IPS-11a (cell line): ENCODE measurements around the gene BCL6B.
"Not testable (repeated sequence)": the region's sequence is repeated elsewhere in the genome, so short reads cannot be mapped to it uniquely, and the experiment has no call there.

Experiments
- H3K4me3 ChIP-seq: one replicate; pipeline ENCODE4 v1.5.1; 2013; ENCODE audit warnings: low read depth, low read length, control low read depth

The BCL6B gene, protein sequence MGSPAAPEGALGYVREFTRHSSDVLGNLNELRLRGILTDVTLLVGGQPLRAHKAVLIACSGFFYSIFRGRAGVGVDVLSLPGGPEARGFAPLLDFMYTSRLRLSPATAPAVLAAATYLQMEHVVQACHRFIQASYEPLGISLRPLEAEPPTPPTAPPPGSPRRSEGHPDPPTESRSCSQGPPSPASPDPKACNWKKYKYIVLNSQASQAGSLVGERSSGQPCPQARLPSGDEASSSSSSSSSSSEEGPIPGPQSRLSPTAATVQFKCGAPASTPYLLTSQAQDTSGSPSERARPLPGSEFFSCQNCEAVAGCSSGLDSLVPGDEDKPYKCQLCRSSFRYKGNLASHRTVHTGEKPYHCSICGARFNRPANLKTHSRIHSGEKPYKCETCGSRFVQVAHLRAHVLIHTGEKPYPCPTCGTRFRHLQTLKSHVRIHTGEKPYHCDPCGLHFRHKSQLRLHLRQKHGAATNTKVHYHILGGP

DNA sequence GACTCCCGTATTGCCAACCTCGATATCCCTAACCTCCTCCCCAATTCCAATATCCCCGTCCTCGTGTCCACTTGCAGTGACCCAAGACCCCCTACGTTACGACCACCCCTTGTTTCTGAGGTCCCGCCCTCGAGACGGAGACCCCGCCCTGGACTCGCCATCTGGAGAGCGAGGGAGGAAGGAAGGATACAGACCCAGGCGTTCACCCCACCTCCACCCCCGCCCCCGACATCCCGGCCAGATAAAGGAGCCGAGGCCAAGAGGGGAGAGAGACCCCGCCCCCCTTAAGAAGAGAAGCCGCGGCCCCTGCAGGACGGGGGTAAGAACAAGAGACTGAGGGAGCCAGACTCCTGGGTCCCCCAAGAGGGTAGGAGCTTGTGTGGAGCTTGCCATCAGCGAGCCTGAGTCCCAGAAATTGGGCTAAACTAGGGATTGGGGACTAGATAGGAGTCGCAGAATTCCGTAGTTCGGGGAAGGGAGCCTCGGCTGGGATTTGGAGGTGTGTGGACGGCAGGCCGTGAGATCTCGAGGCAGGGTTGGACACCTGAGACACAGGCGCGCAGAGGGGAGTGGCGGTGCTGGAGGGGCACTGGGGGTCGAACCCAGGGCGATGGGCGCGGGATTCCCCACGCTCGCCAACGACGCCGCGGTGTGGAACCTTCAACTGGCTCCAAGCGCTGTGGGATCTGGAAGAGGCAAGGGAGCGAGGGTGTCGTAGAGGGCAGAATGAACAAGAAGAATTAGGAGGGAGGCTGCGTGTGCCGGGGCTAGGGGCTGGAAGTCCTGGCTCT is at the start of gene BCL6B:
Gene BCL6B (plus strand): TSS at position 270 of the 791 bp plus-strand sequence. CDS start 622 bp downstream, outside the sequence.
- peak within 1 kb of the TSS; percentile 17 for H3K4me3 ChIP-seq

DNA sequence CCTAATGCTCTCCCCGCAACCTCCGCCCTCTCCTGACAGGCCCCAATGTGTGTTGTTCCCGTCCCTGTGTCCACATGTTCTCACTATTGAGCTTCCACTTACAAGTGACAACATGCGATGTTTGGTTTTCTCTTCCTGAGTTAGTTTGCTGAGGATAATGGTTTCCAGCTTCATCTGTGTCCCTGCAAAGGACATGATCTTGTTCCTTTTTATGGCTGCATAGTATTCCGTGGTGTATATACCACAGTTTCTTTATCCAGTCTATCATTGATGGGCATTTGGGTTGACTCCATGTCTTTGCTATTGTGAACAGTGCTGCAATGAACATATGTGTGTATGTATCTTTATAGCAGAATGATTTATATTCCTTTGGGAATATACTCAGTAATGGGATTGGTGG is 43.4 kb upstream of the BCL6B start:
- not testable (repeated sequence) for H3K4me3 ChIP-seq

DNA sequence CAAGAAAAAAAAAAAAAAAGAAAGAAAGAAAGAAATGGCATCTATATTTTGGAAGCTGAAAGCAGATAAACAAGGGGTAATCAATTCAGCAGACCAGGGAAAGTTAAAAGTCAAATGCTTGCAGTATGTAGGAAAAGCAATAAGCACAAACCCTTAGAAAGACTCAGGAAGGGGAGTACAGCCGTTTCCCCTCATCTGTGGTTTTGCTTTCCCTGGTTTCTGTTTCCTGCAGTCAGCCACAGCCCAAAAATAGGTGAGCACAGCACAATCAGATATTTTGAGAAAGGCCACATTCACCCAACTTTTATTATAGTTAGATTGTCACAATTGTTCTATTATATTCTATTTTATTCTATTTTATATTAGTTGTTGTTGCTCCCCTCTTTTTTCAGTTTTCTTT is 41.4 kb upstream of the BCL6B start:
- no peak overlapping the region for H3K4me3 ChIP-seq

DNA sequence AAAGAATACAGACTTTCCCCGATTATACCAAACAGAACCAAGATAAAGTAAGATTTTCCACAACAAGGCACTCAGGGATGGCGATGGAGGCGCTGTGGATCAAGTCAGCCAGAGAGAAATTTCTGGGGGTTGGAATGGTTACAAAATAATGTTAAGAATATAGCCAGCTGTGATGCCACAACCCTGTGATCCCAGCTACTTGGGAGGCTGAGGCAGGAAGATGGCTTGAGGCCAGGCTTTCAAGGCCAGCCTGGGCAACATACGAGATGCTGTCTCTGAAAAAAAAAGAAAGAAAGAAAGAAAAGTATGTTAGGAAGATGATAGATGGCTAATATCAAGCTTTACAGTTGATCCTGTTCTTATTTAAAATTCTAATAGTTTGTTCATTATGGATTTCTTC is 37.6 kb upstream of the BCL6B start:
- no peak overlapping the region for H3K4me3 ChIP-seq

DNA sequence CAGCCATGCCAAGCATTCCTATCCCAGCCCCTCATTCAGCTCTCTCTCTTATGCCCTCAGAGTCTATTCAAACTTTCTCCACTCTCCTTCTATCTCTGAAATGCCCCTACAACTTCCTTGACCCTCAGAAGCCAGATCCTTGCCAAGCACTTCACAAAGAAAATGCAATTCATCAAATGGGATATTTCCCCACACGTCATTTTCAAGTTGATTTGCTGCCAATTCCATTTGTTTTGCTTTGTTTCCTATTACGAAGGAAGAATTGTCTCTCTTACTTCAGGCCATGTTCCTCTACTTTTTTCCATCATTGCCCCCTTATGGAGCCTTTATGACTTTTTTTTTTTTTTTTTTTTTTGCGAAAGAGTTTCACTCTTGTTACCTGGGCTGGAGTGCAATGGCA is 36.2 kb upstream of the BCL6B start:
- H3K4me3 ChIP-seq: no peak overlapping the region

DNA sequence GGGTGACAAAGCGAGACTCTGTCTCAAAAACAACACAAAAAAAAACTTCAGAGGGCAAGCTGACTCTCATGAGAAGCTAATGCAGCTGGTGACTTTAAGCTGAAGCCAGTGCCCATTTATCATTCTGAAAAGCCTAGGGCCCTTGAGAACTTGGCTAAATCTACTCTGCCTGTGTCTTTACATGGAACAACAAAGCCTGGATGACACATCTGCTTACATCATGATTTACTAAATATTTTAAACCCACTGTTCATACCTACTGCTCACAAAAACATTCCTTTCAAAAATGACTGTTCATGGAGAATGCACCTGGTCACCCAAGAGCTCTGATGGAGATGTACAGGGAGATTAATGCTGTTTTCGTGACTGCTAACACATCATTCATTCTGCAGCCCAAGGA is 33.1 kb upstream of the BCL6B start:
- no peak overlapping the region for H3K4me3 ChIP-seq

DNA sequence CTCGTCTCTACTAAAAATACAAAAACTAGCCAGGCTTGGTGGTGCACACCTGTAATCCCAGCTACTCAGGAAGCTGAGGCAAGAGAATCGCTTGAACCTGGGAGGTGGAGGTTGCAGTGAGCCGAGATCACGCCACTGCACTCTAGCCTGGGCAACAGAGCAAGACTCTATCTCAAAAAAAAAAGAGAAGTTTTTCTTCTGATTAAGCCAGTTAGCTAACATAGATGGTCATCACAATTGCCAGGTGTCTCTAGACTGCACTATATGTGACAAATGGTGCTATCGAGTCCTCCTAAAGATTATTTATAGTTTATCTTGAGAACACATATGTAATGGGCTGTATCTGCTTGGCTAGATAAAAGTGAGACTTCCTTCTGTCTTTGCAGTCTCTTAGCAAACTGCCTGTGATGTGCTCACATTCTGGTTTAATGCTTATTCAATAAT is 29.2 kb upstream of the BCL6B start:
- H3K4me3 ChIP-seq: not testable (repeated sequence)

DNA sequence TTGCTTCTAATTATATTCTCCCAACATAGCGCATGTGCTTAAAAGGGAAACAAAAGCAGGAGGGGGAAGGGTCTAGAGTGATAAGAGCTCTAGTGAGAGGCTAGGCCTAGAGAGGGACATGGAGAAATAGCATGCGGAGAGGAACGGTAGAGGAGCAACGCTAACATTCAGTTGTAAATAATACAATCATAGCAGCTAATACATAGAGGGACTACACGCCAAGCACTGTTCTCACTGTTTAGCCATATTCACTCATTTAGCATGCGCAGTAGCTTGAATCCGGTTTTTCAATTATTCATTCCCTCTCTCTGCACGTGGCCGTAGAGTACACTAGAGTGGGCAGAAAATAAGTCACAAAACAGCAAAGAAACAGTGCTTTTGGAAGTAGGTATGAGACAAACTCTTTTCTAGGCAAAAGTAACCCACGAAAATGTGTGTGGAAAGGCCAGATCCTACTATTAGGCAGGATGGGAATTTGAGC is 28.7 kb upstream of the BCL6B start:
- no peak overlapping the region for H3K4me3 ChIP-seq

DNA sequence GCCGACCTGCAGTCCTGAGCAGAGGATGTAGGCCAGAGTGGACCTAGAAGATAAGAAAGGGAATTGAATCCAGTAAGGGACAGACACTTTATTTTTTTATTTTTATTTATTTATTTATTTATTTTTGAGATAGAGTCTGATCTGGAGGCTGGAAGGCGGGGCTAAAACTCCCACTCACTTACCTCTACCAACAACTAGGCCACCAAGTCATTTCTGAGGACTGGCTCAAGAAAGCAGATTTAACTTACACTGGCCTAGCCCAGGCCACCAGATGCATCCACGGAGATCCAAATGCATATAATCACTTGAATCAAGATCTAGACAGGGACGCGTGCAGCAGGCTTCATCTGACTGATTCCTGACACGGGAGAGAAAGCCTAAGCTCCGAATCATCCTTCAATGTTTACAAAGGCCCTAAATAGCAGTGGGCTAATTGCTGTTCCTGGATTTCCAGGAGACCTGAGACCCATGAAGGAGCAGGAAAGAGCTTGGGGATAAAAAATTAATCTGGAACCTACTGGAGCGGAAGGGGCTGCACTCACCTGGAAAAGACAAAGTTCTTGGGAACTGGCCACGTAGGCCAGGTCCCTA is 28.1 kb upstream of the BCL6B start:
- no peak overlapping the region for H3K4me3 ChIP-seq

DNA sequence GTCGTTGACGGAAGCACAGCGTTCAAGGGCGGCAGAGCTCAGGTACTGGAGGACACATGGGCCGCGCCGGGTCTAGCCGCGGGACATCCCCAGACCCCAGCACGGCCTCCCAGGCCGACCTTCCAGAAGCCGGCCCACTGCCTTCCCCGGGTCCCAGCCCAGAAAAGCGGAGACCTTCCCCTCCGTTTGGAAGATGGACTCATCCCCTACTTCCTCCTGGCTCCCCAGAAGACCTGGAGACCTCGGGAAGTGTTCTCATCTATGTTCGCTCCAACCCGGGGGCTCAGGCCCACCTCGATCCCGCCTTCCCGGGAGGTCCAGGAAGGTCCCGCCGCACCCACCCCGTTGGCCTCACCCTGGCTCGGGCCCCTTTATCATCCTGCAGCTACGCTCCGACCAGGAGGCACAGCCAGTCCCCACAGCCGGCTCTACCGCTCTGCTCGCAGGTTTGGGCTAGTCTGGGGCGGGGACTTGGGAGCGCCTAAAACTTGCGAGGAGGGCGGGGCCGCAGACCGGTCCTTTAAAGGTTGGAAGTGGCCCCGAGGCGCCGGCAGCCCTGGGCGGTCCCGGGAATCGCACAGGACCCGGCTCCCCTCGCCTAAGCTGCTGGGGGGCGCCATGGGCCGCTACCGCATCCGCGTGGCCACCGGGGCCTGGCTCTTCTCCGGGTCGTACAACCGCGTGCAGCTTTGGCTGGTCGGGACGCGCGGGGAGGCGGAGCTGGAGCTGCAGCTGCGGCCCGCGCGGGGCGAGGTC is 27.2 kb upstream of the BCL6B start, which contains the start of gene ALOX12:
Gene ALOX12 (plus strand): TSS at position 550 of the 756 bp plus-strand sequence. CDS start 69 bp downstream, at position 619.
- H3K4me3 ChIP-seq: peak within 1 kb of the TSS; percentile 31

DNA sequence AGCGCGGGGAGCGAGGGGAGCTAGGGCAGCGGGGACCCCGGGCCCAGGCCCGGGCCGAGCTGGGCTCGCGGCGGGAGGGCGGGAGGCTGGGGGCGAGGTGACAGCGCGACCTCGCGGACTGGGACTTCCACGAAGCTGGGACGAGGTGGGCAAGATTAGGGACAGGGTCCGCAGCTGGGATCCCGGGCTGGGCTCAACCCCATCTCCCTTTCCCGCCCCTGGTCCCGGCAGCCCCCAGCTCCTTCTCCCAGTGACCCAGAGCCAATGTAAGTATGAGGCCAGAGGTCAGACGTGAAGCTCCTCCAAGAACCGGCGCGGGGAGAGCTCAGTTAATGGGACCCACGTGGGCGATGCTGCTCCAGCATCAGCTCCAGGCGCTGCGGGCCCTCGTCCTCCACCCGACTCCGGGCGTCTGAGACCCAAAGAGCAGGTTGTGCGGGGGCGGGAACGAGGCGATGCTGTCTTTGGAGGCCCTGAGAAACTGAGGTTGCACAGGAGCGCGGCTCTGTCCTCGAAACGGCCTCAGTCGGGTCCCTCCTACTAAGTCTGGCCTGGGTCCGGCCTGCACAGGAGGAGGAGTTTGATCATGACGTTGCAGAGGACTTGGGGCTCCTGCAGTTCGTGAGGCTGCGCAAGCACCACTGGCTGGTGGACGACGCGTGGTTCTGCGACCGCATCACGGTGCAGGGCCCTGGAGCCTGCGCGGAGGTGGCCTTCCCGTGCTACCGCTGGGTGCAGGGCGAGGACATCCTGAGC is 26.4 kb upstream of the BCL6B start:
- H3K4me3 ChIP-seq: peak overlapping the region; percentile 31

DNA sequence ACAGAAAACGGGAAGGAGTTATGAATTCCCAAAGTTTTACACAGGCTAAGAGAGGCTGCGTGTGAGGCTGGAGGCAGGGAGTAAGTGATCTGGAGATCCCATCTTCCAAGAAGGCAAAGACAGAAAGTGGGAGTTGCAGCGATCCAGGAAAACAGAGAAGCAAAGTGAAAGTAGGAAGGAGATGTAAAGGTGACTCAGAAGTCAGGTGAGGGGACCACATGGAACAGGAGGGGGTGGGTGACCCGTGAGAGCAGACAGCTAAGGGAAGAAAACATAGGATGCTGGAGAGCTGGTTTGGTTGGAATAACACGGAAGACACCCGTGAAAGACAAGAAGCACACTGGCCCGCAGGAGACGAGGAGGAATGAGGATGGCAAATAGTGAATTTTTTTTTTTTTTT is 25.7 kb upstream of the BCL6B start:
- H3K4me3 ChIP-seq: no peak overlapping the region

DNA sequence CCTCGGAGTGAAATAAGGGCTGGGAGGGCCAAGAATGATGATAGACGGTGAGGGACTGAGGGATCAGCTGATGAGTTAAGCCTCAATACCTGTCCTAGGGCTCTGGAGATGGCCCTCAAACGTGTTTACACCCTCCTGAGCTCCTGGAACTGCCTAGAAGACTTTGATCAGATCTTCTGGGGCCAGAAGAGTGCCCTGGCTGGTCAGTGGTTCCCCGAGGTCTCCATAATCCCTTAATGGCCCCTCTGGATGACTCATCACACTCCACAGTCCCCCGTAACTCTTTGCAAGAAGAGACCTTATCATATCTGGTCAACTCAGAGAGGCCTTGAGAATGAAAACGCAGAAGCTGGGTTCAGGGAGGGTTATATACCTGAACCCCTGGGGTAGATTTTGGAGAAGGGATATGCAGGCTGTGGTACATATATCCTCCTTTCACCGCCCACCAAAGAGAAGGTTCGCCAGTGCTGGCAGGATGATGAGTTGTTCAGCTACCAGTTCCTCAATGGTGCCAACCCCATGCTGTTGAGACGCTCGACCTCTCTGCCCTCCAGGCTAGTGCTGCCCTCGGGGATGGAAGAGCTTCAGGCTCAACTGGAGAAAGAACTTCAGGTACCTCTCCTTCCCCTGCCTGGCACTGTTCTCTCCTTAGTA is 23.9 kb upstream of the BCL6B start:
- no peak overlapping the region for H3K4me3 ChIP-seq

DNA sequence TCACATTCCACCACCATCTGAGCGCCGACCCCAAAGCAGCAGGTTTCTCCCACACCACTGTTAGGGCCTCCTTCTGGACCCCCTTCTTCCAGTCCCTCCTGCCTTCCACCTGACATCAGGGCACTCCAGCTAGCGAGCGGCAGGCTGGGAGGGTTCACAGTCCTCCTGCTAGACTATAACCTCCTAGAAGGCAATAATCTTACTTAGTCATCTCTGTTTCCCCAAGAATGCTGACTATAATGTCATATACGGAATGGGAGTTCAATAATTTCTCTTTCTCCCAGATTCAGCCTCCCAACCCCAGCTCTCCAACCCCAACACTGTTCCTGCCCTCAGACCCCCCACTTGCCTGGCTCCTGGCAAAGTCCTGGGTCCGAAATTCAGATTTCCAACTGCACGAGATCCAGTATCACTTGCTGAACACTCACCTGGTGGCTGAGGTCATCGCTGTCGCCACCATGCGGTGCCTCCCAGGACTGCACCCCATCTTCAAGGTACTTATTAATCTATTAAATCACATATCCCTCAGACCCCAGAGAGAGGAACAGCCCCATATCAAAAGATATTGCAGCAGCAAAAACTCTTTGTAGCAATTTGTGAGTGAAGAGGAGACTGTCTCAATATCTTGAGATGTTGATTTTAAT is 21.4 kb upstream of the BCL6B start:
- H3K4me3 ChIP-seq: no peak overlapping the region

DNA sequence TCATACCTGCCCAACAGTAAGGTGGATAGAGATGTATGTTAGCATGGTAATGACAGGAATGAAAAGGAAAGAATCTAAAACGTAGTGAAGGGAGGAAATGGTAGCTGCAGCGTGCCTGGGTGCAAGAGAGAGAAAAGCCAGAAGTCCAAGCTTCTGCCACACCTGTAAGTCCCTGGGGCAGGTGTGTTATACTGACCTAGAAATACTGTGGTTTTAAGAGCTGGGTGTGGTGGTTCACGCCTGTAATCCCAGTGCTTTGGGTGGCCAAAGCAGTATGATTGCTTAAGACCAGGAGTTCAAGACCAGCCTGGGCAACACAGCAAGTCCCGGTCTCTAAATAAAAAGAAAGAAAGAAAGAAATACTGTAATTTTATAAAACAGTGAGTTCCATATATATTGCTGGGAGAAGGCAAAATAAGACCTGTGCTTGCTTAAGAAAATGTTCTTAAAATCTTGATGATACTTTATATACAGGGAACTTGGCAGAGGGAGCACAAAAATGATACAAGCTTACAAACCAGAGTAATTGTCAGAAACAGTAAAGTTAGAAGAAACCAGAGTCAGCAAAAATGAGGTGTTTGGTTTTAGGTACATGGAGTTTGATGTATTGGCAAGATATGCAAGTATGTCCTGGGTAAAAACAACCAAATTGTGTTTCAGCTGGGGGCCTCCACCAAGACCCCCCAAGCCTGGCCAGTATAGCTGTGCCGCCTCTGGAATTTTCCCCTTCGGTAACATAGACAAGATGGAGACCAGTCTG is 20.4 kb upstream of the BCL6B start:
- no peak overlapping the region for H3K4me3 ChIP-seq

DNA sequence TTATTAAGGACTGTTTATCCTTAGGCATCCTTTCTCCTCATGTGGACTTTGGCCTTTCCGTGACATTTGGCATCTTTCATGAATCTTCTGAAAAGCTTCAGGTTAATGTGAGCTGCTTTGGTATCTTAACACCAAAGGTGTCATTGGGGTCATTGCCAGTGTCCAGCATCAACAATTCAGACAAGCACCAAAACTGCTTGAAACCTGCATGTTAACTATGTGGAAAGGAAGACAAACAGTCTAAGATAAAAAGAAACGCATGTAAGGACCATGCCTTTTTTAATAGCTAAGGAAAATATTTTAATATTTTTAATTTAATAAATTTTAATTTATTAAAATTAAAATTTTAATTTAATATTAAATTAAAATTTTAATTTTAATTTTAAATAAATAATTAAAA is 19.1 kb upstream of the BCL6B start:
- no peak overlapping the region for H3K4me3 ChIP-seq

DNA sequence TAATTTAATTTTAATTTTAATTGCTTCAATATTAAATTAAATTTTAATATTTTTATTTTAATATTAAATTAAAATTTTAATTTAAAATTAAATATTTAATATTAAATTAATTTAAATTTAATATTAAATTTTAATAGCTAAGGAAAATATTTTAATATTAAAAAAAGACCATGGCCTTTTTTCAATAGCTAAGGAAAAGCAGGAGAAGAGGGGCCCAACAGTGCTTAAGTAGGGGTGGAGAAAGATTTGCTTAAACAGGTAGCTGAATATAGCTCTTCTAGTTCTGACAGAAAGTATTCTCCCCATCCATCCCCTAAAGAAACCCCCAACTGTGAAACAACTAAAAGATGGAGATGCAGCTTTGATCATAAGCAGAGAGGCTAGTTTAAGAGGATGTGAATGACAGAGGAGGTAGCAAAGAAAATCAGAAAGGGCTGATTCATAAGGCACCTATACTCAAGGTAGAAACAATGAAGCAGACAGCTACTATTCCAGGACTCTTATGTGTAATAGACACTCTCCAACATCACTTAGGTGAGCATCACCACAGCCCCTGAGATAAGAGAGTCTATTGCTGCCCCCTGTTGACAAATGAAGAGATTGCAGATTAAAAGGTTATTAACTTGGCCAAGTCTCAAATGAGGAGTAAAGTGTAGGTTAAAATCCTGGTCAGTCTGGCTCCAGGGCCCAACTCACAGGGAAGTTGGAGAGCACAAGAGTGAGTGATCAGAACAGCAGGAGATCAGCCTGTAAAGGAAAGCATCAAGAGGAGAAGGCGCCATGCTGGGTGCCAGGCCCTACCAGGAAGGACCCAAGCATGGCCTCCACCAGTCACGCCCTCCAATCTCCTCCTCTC is 18.2 kb upstream of the BCL6B start:
- H3K4me3 ChIP-seq: no peak overlapping the region
